MM.1S (cell line): ENCODE measurements around the gene CSTA.

Experiments used
- DNase-seq: peaks from one replicate; pipeline ENCODE4 v3.0.0-alpha.2; 2015
- H2AFZ ChIP-seq: fragments of 300-600 bp; sonication (generic); 2 replicates; pipeline ENCODE4 v1.6.0; 2016; ENCODE audit warnings: antibody characterized with exemption, low read length
- H3F3A ChIP-seq: fragments of 300-600 bp; sonication (generic); 2 replicates; pipeline ENCODE4 v1.6.1; 2016; ENCODE audit warnings: mild to moderate bottlenecking, antibody characterized with exemption, low read length, moderate library complexity, mixed read lengths; ENCODE audit not compliant: insufficient read depth
- H3K27ac ChIP-seq: fragments of 300-600 bp; sonication (generic); 2 replicates; pipeline ENCODE4 v1.5.1; 2016; ENCODE audit warnings: mild to moderate bottlenecking, low read length
- H3K27me3 ChIP-seq: fragments of 300-600 bp; sonication (generic); replicated peaks from 2 replicates; pipeline ENCODE4 v1.6.0; 2016; ENCODE audit warnings: low read length; ENCODE audit not compliant: insufficient read depth
- H3K36me3 ChIP-seq: fragments of 300-600 bp; sonication (generic); replicated peaks from 2 replicates; pipeline ENCODE4 v1.6.1; 2016; ENCODE audit warnings: mild to moderate bottlenecking, low read length, mixed read lengths; ENCODE audit not compliant: insufficient read depth
- H3K4me1 ChIP-seq: fragments of 300-600 bp; sonication (generic); 2 replicates; pipeline ENCODE4 v1.6.1; 2016; ENCODE audit warnings: low read length, mixed read lengths
- H3K4me2 ChIP-seq: fragments of 300-600 bp; sonication (generic); 2 replicates; pipeline ENCODE4 v1.6.0; 2016; ENCODE audit warnings: low read depth, low read length
- H3K4me3 ChIP-seq: fragments of 300-600 bp; sonication (generic); 2 replicates; pipeline ENCODE4 v1.5.1; 2016; ENCODE audit warnings: low read length, mixed read lengths
- H3K79me2 ChIP-seq: fragments of 300-600 bp; sonication (generic); 2 replicates; pipeline ENCODE4 v1.6.1; 2016; ENCODE audit warnings: mixed run types, low read length, mixed read lengths
- H3K9ac ChIP-seq: fragments of 300-600 bp; sonication (generic); 2 replicates; pipeline ENCODE4 v1.6.1; 2016; ENCODE audit warnings: low read length, mixed read lengths
- H3K9me2 ChIP-seq: fragments of 300-600 bp; sonication (generic); replicated peaks from 2 replicates; pipeline ENCODE4 v1.6.1; 2016; ENCODE audit warnings: mild to moderate bottlenecking, low read length, mixed read lengths; ENCODE audit not compliant: insufficient read depth
- H3K9me3 ChIP-seq: fragments of 300-600 bp; sonication (generic); replicated peaks from 2 replicates; pipeline ENCODE4 v1.6.1; 2016; ENCODE audit warnings: mild to moderate bottlenecking, low read length, mixed read lengths; ENCODE audit not compliant: insufficient read depth
- H4K20me1 ChIP-seq: fragments of 300-600 bp; sonication (generic); 2 replicates; pipeline ENCODE4 v1.6.1; 2016; ENCODE audit warnings: mild to moderate bottlenecking, low read length, moderate library complexity, mixed read lengths; ENCODE audit not compliant: insufficient read depth
- EZH2 ChIP-seq: fragments of 300-600 bp; sonication (generic); optimal IDR thresholded peaks from 2 replicates; pipeline ENCODE3; 2017; ENCODE audit warnings: low read depth, mild to moderate bottlenecking, antibody characterized with exemption, low read length, mixed read lengths
- EZH2phosphoT487 ChIP-seq: fragments of 300-600 bp; sonication (generic); IDR thresholded peaks from 2 replicates; pipeline ENCODE4 v1.6.1; 2018; ENCODE audit warnings: antibody characterized with exemption, low read length
- TF ChIP-seq, protein P1 (sequence below): fragments of 300-600 bp; sonication (generic); IDR thresholded peaks from 2 replicates; pipeline ENCODE4 v1.5.1; 2016; ENCODE audit warnings: antibody characterized with exemption, low read length, mixed read lengths

The CSTA gene

DNA sequence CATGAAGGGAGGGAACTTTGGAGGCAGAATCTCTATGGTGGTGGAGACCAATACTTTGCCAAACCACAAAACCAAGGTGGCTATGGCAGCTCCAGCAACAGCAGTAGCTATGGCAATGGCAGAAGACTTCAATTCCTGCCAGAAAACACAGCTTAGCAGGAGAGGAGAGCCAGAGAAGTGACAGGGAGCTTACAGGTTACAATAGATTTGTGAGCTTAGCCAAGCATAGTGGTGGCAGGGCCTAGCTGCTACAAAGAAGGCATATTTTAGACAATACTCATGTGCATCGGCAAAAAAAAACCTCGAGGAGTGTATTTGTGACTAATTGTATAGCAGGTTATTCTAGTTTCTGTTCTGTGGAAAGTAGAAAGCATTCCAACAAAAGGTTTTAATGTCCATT lies 6.4 kb upstream of the CSTA start:
- no peaks in the 10 kb centered on the region for H3K27me3 ChIP-seq
- no peaks in the 10 kb centered on the region for H3K4me1 ChIP-seq
- H3F3A ChIP-seq = no peaks in the 10 kb centered on the region
- H3K4me2 ChIP-seq = no peak overlapping the region
- no peak for DNase-seq
- H3K9me3 ChIP-seq = no peaks in the 10 kb centered on the region
- no peaks in the 10 kb centered on the region for H3K9me2 ChIP-seq
- TF ChIP-seq EZH2 (no peak), EZH2phosphoT487 (no peak)
- TF ChIP-seq, protein P1, sequence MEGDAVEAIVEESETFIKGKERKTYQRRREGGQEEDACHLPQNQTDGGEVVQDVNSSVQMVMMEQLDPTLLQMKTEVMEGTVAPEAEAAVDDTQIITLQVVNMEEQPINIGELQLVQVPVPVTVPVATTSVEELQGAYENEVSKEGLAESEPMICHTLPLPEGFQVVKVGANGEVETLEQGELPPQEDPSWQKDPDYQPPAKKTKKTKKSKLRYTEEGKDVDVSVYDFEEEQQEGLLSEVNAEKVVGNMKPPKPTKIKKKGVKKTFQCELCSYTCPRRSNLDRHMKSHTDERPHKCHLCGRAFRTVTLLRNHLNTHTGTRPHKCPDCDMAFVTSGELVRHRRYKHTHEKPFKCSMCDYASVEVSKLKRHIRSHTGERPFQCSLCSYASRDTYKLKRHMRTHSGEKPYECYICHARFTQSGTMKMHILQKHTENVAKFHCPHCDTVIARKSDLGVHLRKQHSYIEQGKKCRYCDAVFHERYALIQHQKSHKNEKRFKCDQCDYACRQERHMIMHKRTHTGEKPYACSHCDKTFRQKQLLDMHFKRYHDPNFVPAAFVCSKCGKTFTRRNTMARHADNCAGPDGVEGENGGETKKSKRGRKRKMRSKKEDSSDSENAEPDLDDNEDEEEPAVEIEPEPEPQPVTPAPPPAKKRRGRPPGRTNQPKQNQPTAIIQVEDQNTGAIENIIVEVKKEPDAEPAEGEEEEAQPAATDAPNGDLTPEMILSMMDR = no peak
- H3K79me2 ChIP-seq = no peaks in the 10 kb centered on the region
- no peak overlapping the region for H3K9ac ChIP-seq
- H4K20me1 ChIP-seq = no peaks in the 10 kb centered on the region
- H3K27ac ChIP-seq = no peak overlapping the region
- H3K4me3 ChIP-seq = no peak overlapping the region
- H3K36me3 ChIP-seq = no peaks in the 10 kb centered on the region
- H2AFZ ChIP-seq = no peak overlapping the region

DNA sequence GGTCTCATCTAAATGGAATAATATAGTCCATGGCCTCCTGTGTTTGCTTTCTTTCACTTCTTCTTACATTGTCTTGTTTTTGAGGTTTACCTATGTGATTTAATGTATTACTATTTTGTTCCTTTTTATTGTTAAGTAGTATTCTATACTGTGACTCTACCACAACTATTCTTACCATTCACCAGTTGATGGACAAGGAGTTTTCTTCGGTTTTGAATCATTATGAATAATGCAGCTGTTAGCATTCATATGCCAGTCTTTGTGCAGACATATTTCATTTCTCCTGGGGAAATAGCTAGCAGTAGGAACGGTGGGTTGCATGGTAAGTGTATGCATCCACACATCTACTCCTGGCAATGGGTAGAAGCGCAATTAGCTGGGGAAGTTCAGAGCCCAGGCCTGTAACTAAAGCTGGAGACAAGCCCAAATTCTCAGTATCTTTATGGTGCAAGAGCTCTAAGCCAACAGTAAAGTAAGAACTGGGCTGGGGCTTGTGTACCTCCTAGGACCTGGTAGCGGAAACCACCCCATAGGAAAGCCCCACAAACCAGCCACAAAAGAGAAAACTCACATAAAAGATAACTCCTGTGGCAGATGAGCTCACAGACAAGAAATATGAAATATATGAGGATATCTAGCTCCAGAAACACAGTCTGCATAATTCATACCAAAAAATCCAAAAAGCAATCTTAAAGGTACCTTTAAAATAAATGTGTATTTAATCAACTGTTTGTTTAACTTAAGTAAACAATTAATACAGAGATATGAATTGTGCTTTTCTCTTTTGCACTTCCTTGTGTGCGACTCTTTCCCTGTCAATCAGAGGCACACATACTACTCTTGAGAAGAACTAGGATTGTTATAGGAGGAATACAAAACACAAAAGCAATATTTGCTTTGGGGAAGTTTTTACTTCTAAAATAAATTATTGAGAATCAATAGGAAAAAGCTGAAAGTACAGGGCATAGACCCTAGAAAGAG lies 2.7 kb upstream of the CSTA start:
- Histone ChIP-seq H3K27ac (no peak overlapping the region), H2AFZ (no peak overlapping the region), H3K27me3 (no peaks in the 10 kb centered on the region), H3F3A (no peaks in the 10 kb centered on the region), H3K9me3 (no peaks in the 10 kb centered on the region), H3K9ac (no peak overlapping the region), H3K4me1 (no peaks in the 10 kb centered on the region), H3K36me3 (no peaks in the 10 kb centered on the region), H3K9me2 (no peaks in the 10 kb centered on the region), H3K4me3 (no peak overlapping the region), H3K79me2 (no peaks in the 10 kb centered on the region), H3K4me2 (no peak overlapping the region), H4K20me1 (no peaks in the 10 kb centered on the region)
- no peak for TF ChIP-seq EZH2phosphoT487
- TF ChIP-seq EZH2 = no peak
- TF ChIP-seq, protein P1 = no peak
- no peak for DNase-seq

DNA sequence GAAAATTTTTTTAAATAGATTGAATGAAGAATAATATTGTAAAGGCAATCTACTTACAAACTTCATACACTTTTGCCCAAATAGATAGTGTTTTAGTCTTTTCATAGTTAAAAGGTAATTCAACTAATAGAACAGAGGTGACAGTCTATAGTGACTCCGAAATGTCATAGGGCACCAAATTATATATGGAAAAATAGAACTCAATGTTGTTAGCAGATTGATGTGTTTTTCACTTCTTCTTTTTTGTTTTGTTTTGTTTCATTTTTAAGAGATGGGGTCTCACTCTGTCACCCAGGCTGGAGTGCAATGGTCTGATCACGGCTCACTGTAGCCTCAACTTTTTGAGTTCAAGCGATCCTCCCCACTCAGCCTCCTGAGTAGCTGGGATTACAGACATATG lies 721 bp downstream of the CSTA start:
- no peaks in the 10 kb centered on the region for H3F3A ChIP-seq
- no peaks in the 10 kb centered on the region for H3K79me2 ChIP-seq
- no peak overlapping the region for H3K4me2 ChIP-seq
- no peak overlapping the region for H3K4me3 ChIP-seq
- H3K36me3 ChIP-seq = no peaks in the 10 kb centered on the region
- H4K20me1 ChIP-seq = no peaks in the 10 kb centered on the region
- H3K9ac ChIP-seq = no peak overlapping the region
- H3K27me3 ChIP-seq = no peaks in the 10 kb centered on the region
- no peaks in the 10 kb centered on the region for H3K4me1 ChIP-seq
- H3K9me2 ChIP-seq = no peaks in the 10 kb centered on the region
- H2AFZ ChIP-seq = no peak overlapping the region
- H3K27ac ChIP-seq = no peak overlapping the region
- DNase-seq = no peak
- H3K9me3 ChIP-seq = no peaks in the 10 kb centered on the region
- TF ChIP-seq EZH2phosphoT487 = no peak
- TF ChIP-seq, protein P1 = no peak
- TF ChIP-seq EZH2 = no peak
